ENCODE data around the gene TGIF1.

TGIF1 gene

GRCh38 chr18:3427944-3428343 lies 22.0 kb upstream of the TGIF1 start:
- Histone ChIP-seq H3K27ac (no peak overlapping the region), H4K20me1 (no peaks in the 10 kb centered on the region), H3K4me2 (no peak overlapping the region), H3K9me3 (no peaks in the 10 kb centered on the region), H3K27me3 (no peaks in the 10 kb centered on the region), H3K9ac (no peak overlapping the region), H3K4me3 (no peak overlapping the region), H3K4me1 (no peaks in the 10 kb centered on the region), H3K36me3 (no peaks in the 10 kb centered on the region)
- TF ChIP-seq Cebpa-rat (IDR thresholded peaks at IDR 0.05) = no peak

- Histone ChIP-seq H3K4me2 (no peak overlapping the region), H3K9me3 (no peaks in the 10 kb centered on the region), H3K27ac (no peak overlapping the region), H3K4me1 (no peaks in the 10 kb centered on the region), H3K27me3 (no peaks in the 10 kb centered on the region), H3K9ac (no peak overlapping the region), H4K20me1 (no peaks in the 10 kb centered on the region), H3K4me3 (no peak overlapping the region), H3K36me3 (no peaks in the 10 kb centered on the region)
- no peak for TF ChIP-seq Cebpa-rat (IDR thresholded peaks at IDR 0.05)
Observed at GRCh38 chr18:3429121-3429520, 20.9 kb upstream of the TGIF1 start.

- Histone ChIP-seq H3K9ac (no peak overlapping the region), H3K4me1 (no peaks in the 10 kb centered on the region), H3K4me2 (no peak overlapping the region), H3K27ac (no peak overlapping the region), H3K9me3 (no peaks in the 10 kb centered on the region), H3K27me3 (no peaks in the 10 kb centered on the region), H3K36me3 (no peaks in the 10 kb centered on the region), H4K20me1 (no peaks in the 10 kb centered on the region), H3K4me3 (no peak overlapping the region)
- no peak for TF ChIP-seq Cebpa-rat (IDR thresholded peaks at IDR 0.05)
Observed at GRCh38 chr18:3434685-3435084, 15.3 kb upstream of the TGIF1 start.

GRCh38 chr18:3440341-3440740 lies 9.6 kb upstream of the TGIF1 start:
- H3K4me2 ChIP-seq = no peak overlapping the region
- no peaks in the 10 kb centered on the region for H3K36me3 ChIP-seq
- no peak for TF ChIP-seq Cebpa-rat (IDR thresholded peaks at IDR 0.05)
- H3K9ac ChIP-seq = no peak overlapping the region
- no peak overlapping the region for H3K27ac ChIP-seq
- H3K4me1 ChIP-seq = no peaks in the 10 kb centered on the region
- H3K4me3 ChIP-seq = no peak overlapping the region
- H4K20me1 ChIP-seq = no peaks in the 10 kb centered on the region
- no peaks in the 10 kb centered on the region for H3K9me3 ChIP-seq
- H3K27me3 ChIP-seq = no peaks in the 10 kb centered on the region

- no peak overlapping the region for H3K9ac ChIP-seq
- no peaks in the 10 kb centered on the region for H3K27me3 ChIP-seq
- H4K20me1 ChIP-seq = no peaks in the 10 kb centered on the region
- peaks cover 6% of the 10 kb centered on the region for H3K4me1 ChIP-seq
- no peaks in the 10 kb centered on the region for H3K9me3 ChIP-seq
- H3K36me3 ChIP-seq = no peaks in the 10 kb centered on the region
- no peak overlapping the region for H3K4me2 ChIP-seq
- no peak overlapping the region for H3K4me3 ChIP-seq
- H3K27ac ChIP-seq = no peak overlapping the region
- no peak for TF ChIP-seq Cebpa-rat (IDR thresholded peaks at IDR 0.05)
Observed at GRCh38 chr18:3441290-3441689, 8.7 kb upstream of the TGIF1 start.

- H3K9me3 ChIP-seq = no peaks in the 10 kb centered on the region
- H3K27me3 ChIP-seq = no peaks in the 10 kb centered on the region
- H4K20me1 ChIP-seq = no peaks in the 10 kb centered on the region
- no peak overlapping the region for H3K9ac ChIP-seq
- no peak overlapping the region for H3K4me2 ChIP-seq
- TF ChIP-seq Cebpa-rat (IDR thresholded peaks at IDR 0.05) = no peak
- H3K36me3 ChIP-seq = no peaks in the 10 kb centered on the region
- H3K4me3 ChIP-seq = no peak overlapping the region
- peaks cover 16% of the 10 kb centered on the region for H3K4me1 ChIP-seq
- no peak overlapping the region for H3K27ac ChIP-seq
Observed at GRCh38 chr18:3442919-3443318, 7.1 kb upstream of the TGIF1 start.

- no peaks in the 10 kb centered on the region for H3K27me3 ChIP-seq
- H3K4me2 ChIP-seq = no peak overlapping the region
- H3K36me3 ChIP-seq = no peaks in the 10 kb centered on the region
- peaks cover 16% of the 10 kb centered on the region for H3K4me1 ChIP-seq
- H3K9me3 ChIP-seq = no peaks in the 10 kb centered on the region
- H3K9ac ChIP-seq = no peak overlapping the region
- H3K27ac ChIP-seq = no peak overlapping the region
- no peak overlapping the region for H3K4me3 ChIP-seq
- no peaks in the 10 kb centered on the region for H4K20me1 ChIP-seq
- TF ChIP-seq Cebpa-rat (IDR thresholded peaks at IDR 0.05) = no peak
Observed at GRCh38 chr18:3444296-3444695, 5.7 kb upstream of the TGIF1 start.

- no peak overlapping the region for H3K27ac ChIP-seq
- H3K4me1 ChIP-seq = peaks cover 16% of the 10 kb centered on the region
- no peak overlapping the region for H3K9ac ChIP-seq
- H3K4me3 ChIP-seq = no peak overlapping the region
- H4K20me1 ChIP-seq = no peaks in the 10 kb centered on the region
- no peaks in the 10 kb centered on the region for H3K36me3 ChIP-seq
- H3K9me3 ChIP-seq = no peaks in the 10 kb centered on the region
- no peaks in the 10 kb centered on the region for H3K27me3 ChIP-seq
- TF ChIP-seq Cebpa-rat (IDR thresholded peaks at IDR 0.05) = no peak
- H3K4me2 ChIP-seq = no peak overlapping the region
Observed at GRCh38 chr18:3444954-3445353, 5.0 kb upstream of the TGIF1 start.

GRCh38 chr18:3447068-3447894 lies 2.7 kb upstream of the TGIF1 start:
- H3K27me3 ChIP-seq = no peaks in the 10 kb centered on the region
- peaks cover 16% of the 10 kb centered on the region for H3K4me1 ChIP-seq
- peak overlapping the region; percentile 92 for H3K4me2 ChIP-seq
- H3K36me3 ChIP-seq = no peaks in the 10 kb centered on the region
- H3K9me3 ChIP-seq = no peaks in the 10 kb centered on the region
- no peak for TF ChIP-seq Cebpa-rat (IDR thresholded peaks at IDR 0.05)
- H3K4me3 ChIP-seq = peak overlapping the region; percentile 93
- H3K9ac ChIP-seq = peak overlapping the region; percentile 98
- peaks cover 9% of the 10 kb centered on the region for H4K20me1 ChIP-seq
- peak overlapping the region; percentile 96 for H3K27ac ChIP-seq

- Histone ChIP-seq H3K9me3 (no peaks in the 10 kb centered on the region), H3K4me1 (peaks cover 21% of the 10 kb centered on the region), H3K9ac (peak overlapping the region; percentile 98), H3K27ac (peak overlapping the region; percentile 96), H3K27me3 (no peaks in the 10 kb centered on the region), H3K36me3 (no peaks in the 10 kb centered on the region), H4K20me1 (peaks cover 18% of the 10 kb centered on the region), H3K4me3 (peak overlapping the region; percentile 93), H3K4me2 (peak overlapping the region; percentile 92)
- TF ChIP-seq Cebpa-rat (IDR thresholded peaks at IDR 0.05) = no peak
Observed at GRCh38 chr18:3447895-3448837, 1.8 kb upstream of the TGIF1 start.
